Right lobe of liver (tissue), 6 donors: Measurements from ENCODE around the gene AJAP1. TPM values are rescaled to one million over a fixed set of nuclear protein-coding genes. Genes with fewer than 3 reads are reported as not detected.
A peak's percentile ranks its signal among the peaks of the same experiment; 100 is the strongest.

ENCODE experiments used
- ATAC-seq, 4 donors: fragments of 200-7000 bp; cut with Tn5 transposase; one replicate each; pipeline ENCODE4 v1.9.1; 2020; ENCODE audit warnings: mild to moderate bottlenecking in 4 of 4, moderate library complexity in 4 of 4
- DNase-seq, 3 donors: peaks; one replicate each; pipeline ENCODE4 v3.0.0-alpha.2; 2020
- H3K27ac ChIP-seq, 3 donors: fragments of 200-600 bp; one replicate each; pipeline ENCODE4 v1.8.0; 2022
- H3K27me3 ChIP-seq, 2 donors: fragments of 200-600 bp; one replicate each; pipeline ENCODE4 v1.8.0; 2022
- H3K36me3 ChIP-seq, 4 donors: fragments of 200-600 bp; sonication (generic) in 1 of 4; one replicate each; pipeline versions ENCODE4 v1.5.1 to v1.8.0; 2017 to 2022; ENCODE audit warnings: control low read depth in 1 of 4
- H3K4me1 ChIP-seq, 4 donors: fragments of 200-600 bp; sonication (generic) in 1 of 4; one replicate each; pipeline versions ENCODE4 v1.5.1 to v1.8.0; 2017 to 2022; ENCODE audit warnings: control low read depth in 1 of 4
- H3K4me3 ChIP-seq, 3 donors: fragments of 200-600 bp; one replicate each; pipeline ENCODE4 v1.8.0; 2022
- H3K9me3 ChIP-seq, 4 donors: fragments of 200-600 bp; sonication (generic) in 1 of 4; one replicate each; pipeline versions ENCODE4 v1.5.1 to v1.8.0; 2017 to 2022; ENCODE audit warnings: control low read depth in 1 of 4
- CTCF ChIP-seq, 4 donors: fragments of 200-600 bp in 3 of 4; fragments of 450-650 bp in 1 of 4; IDR thresholded peaks; one replicate each; pipeline versions ENCODE4 v1.5.1 to v1.8.0; 2016 to 2022; ENCODE audit warnings: antibody characterized with exemption in 4 of 4, mild to moderate bottlenecking in 2 of 4
- POLR2A ChIP-seq: fragments of 450-650 bp; IDR thresholded peaks from one replicate; pipeline ENCODE4 v1.6.1; 2017; ENCODE audit warnings: antibody characterized with exemption, mild to moderate bottlenecking
- WGBS: methylation state at CpG from one replicate; pipeline ENCODE4 v1.1.6; 2018; ENCODE audit warnings: low coverage, low lambda C conversion rate; ENCODE audit not compliant: insufficient coverage; ENCODE audit errors: missing lambda C conversion rate; 5-methylcytosine and 5-hydroxymethylcytosine counted together
- intact Hi-C, 2 donors: fragments of 100-400 bp; cut with DNase I; formaldehyde crosslinking; loops; one replicate each; pipeline versions ENCODE4 v1.11.2 to v1.14.1; 2022
- total RNA-seq, 6 experiments: library from RNA; depleted of rRNA in 2 of 6; stranded (reverse); fragments of >200 nt in 2 of 6; fragmentation: NEBNext Ultra II Directional in 3 of 6; extraction: Animal tissue kit (Norgen Biotek cat#: 25700) in 3 of 6; gene quantifications; one replicate each; pipeline versions ENCODE4 v1.1.0 to v1.2.4, GENCODE V29; 2016 to 2023
- donor health status: DM: no; HTN: yes; CAD: no.
- donor health status: DM: no; HTN: no; CAD: no.
- donor health status: DM: no; HTN: no; CAD: no.
- donor health status: DM: no; HTN: yes; CAD: no.
- donor health status: DM: no; HTN: yes; CAD: no.

AJAP1 gene
- total RNA-seq, 6 experiments from 2014 or later, result 0.06 to 0.35 (median 0.13) TPM

- Histone ChIP-seq H3K27me3 (no peaks in the 10 kb centered on the region), H3K4me1 (no peaks in the 10 kb centered on the region), H3K27ac (no peak overlapping the region), H3K9me3 (no peaks in the 10 kb centered on the region), H3K36me3 (no peaks in the 10 kb centered on the region), H3K4me3 (no peak overlapping the region)
- 67% methylated on average over 7 of the region's 9 CpGs for WGBS
- intact Hi-C loops, result no loop called here
- peak in 1 of 3 donors; percentile 45 for DNase-seq
- TF ChIP-seq POLR2A (no peak), CTCF (IDR thresholded peaks at IDR 0.05) (no peak)
- ATAC-seq, result no peak
These were observed 21.1 kb upstream of the AJAP1 start for GRCh38 chr1:4633346-4633745.

DNA sequence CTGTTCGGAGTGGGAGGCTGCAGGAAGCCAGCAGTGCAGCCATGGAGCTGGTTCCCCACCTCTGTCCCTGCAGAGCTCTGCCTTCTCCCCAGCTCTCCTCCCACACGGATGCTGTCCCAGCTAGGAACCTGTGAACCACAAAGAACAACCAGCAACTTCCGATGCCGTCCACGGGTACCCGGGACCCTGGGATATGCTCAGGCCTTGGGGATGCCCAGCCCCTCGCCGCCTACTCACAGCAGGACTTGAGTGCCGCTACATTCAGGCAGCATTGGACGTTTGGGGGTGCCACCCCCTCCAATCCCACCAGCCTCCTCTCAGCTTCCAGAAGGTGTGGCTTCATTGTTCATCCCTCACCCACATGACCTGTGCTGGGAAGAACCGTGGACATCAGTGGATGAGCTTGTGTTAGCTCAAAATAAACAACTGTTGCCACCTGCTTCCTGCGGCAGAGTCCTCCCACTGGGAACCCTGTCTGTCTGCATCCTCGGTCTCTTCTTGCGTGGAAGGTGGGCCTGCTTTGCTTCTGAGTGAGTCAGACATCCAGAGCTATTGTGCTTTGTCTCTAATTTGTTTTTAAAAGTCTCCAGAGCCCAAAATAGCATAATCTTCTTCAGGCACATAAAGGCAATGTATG lies 20.1 kb upstream of the AJAP1 start:
- Histone ChIP-seq H3K36me3 (no peaks in the 10 kb centered on the region), H3K4me1 (no peaks in the 10 kb centered on the region), H3K27ac (no peak overlapping the region), H3K27me3 (no peaks in the 10 kb centered on the region), H3K4me3 (no peak overlapping the region), H3K9me3 (no peaks in the 10 kb centered on the region)
- no peak for DNase-seq
- intact Hi-C loops, result no loop called here
- WGBS, result 16% methylated on average over 5 of the region's 14 CpGs
- no peak for ATAC-seq
- no peak for TF ChIP-seq CTCF (IDR thresholded peaks at IDR 0.05)
- no peak for TF ChIP-seq POLR2A

- TF ChIP-seq POLR2A (no peak), CTCF (IDR thresholded peaks at IDR 0.05) (no peak)
- intact Hi-C loops, result no loop called here
- DNase-seq, result no peak
These were observed 19.5 kb upstream of the AJAP1 start for GRCh38 chr1:4634793-4635406.

GRCh38 chr1:4636186-4636585 lies 18.2 kb upstream of the AJAP1 start:
- DNase-seq (no peak), ATAC-seq (no peak)
- intact Hi-C loops, result no loop called here
- WGBS, result 65% methylated on average over 6 of the region's 8 CpGs
- H3K27me3 ChIP-seq, result no peaks in the 10 kb centered on the region
- H3K9me3 ChIP-seq, result no peaks in the 10 kb centered on the region
- TF ChIP-seq CTCF (IDR thresholded peaks at IDR 0.05), result no peak
- no peak for TF ChIP-seq POLR2A
- no peaks in the 10 kb centered on the region for H3K4me1 ChIP-seq
- no peak overlapping the region for H3K27ac ChIP-seq
- H3K4me3 ChIP-seq, result no peak overlapping the region
- H3K36me3 ChIP-seq, result no peaks in the 10 kb centered on the region

More at GRCh38 chr1:4634793-4635406, 19.5 kb upstream of the AJAP1 start:
- 51% methylated on average over 7 of the region's 12 CpGs for WGBS
- H3K4me1 ChIP-seq, result no peaks in the 10 kb centered on the region
- no peaks in the 10 kb centered on the region for H3K36me3 ChIP-seq
- no peak overlapping the region for H3K4me3 ChIP-seq
- H3K27me3 ChIP-seq, result no peaks in the 10 kb centered on the region
- H3K27ac ChIP-seq, result no peak overlapping the region
- no peaks in the 10 kb centered on the region for H3K9me3 ChIP-seq
- ATAC-seq, result no peak
